Motor neuron (in vitro differentiated cells): ENCODE measurements around the gene MYCN. TPM values are rescaled to one million over a fixed set of nuclear protein-coding genes. Genes with fewer than 3 reads are reported as not detected.
"Not testable (repeated sequence)": the region's sequence is repeated elsewhere in the genome, so short reads cannot be mapped to it uniquely, and the experiment has no call there.

ENCODE experiments used
- ATAC-seq, 8 experiments: fragments of 200-7000 bp; cut with Tn5 transposase; replicated peaks in 6 of 8; 2 replicates each; pipeline ENCODE4 v1.8.0; 2021; ENCODE audit warnings: mild to moderate bottlenecking in 8 of 8, moderate library complexity in 8 of 8
- H3K27ac ChIP-seq, 2 donors: fragments of 250-450 bp; sonication (Bioruptor Pico); 2 replicates each; pipeline ENCODE4 v1.9.0; 2021; ENCODE audit warnings: antibody characterized with exemption in 2 of 2, mild to moderate bottlenecking in 2 of 2, moderate library complexity in 1 of 2
- H3K4me1 ChIP-seq, 2 donors: fragments of 250-450 bp; sonication (Bioruptor Pico); replicated peaks in 1 of 2; 2 replicates each; pipeline ENCODE4 v1.6.1; 2021; ENCODE audit warnings: antibody characterized with exemption in 2 of 2, mild to moderate bottlenecking in 2 of 2, moderate library complexity in 1 of 2
- H3K4me3 ChIP-seq, 5 donors: fragments of 250-450 bp; sonication (Bioruptor Pico); 2 replicates each; pipeline ENCODE4 v1.9.0; 2021; ENCODE audit warnings: antibody characterized with exemption in 5 of 5, mild to moderate bottlenecking in 5 of 5, moderate library complexity in 4 of 5
- WGBS, 10 experiments: fragments of 450-650 bp; shearing (Covaris generic); methylation state at CpG; one replicate each; pipeline ENCODE4 v1.0.0; 2022; 5-methylcytosine and 5-hydroxymethylcytosine counted together
- in situ Hi-C, 9 experiments: fragments of 400-800 bp; cut with MboI; loops; one replicate each; pipeline ENCODE4 v1.15.0; 2021; ENCODE audit warnings: low sequenced_read_pairs in 9 of 9, low pct_unique_long_range_greater_than_20kb in 2 of 9; ENCODE audit not compliant: unreplicated experiment in 9 of 9
- total RNA-seq, 8 experiments: library from RNA; unstranded; fragments of 300-600 nt; gene quantifications; 2 replicates each; pipeline versions ENCODE4 v1.2.3 to v1.2.4, GENCODE V29; 2022

Gene MYCN
- total RNA-seq, 8 experiments from 2014 or later = 0.31 to 55.9 (median 17.9) TPM; not detected in 2

DNA sequence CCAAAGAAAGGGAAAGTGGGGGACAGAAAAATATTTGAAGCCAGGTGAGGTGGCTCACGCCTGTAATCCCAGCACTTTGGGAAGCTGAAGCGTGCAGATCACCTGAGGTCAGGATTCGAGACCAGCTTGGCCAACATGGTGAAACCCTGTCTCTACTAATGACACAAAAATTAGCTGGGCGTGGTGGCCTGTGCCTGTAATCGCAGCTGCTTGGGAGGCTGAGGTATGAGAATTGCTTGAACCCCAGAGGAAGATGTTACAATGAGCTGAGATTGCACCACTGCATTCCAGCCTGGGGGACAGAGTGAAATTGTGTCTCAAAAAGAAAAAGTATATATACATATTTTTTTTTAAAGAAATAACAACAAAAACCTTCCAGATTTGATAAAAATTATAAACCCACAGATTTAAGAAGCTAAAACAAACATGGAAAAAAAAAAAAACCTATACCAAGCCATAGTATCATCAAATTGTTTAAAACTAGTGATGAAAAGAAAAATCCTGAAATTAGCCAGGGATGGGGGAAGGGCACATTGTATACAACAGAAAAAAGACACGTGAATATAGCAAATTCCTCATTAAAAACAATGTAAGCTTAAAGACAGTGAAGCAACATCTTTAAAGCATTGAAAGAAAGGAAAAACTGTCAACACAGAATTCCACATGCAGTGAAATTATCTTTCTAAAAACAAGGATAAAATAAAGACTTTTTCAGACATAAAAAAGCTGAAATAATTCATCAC is 40.4 kb upstream of the MYCN start:
- H3K4me3 ChIP-seq = no peak overlapping the region
- H3K27ac ChIP-seq = no peak overlapping the region
- 0 to 94% (median 82%) methylated on average over 1 to 6 of the region's 6 CpGs for WGBS, 10 experiments
- no peaks in the 10 kb centered on the region for H3K4me1 ChIP-seq
- in situ Hi-C loops = no loop called here
- ATAC-seq = no peak

DNA sequence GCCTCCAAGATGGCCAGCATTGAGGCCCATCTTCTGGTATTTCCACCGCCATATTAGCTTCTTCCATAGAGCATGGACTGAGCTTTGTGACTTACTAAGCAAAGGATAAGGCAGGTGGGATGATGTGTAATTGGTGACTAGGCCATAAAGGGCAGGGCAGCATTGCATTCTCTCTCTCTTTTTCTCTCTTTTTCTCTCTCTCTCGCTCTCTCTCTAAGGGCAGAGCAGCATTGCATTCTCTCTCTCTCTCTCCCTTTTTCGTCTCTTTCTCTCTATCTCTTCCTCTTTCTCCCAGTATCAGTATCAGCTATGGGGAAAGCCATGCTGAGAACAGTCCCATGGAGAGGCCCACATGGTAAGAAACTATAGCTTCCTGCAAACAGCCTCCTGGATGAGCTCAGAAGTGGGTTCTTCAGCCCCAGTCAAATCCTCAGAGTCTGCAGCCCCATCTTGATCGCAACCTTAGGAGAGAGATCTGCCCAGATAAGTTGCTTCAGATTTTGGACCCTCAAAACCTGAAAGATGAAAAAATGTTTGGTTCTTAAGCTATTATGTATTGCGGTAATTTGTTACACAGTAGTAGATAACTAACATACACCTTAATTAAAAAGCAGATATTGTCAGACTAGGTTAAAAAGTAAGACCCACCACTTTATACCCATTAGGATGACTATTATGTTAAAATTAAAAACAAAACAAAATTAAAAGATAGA is 39.1 kb upstream of the MYCN start:
- 18 to 95% (median 84%) methylated on average over 2 to 5 of the region's 5 CpGs; no CpG with 5 or more reads in 1 of the 10 experiments for WGBS, 10 experiments
- Histone ChIP-seq H3K27ac (no peak overlapping the region), H3K4me1 (no peaks in the 10 kb centered on the region), H3K4me3 (no peak overlapping the region)
- in situ Hi-C loops = no loop called here
- no peak for ATAC-seq

DNA sequence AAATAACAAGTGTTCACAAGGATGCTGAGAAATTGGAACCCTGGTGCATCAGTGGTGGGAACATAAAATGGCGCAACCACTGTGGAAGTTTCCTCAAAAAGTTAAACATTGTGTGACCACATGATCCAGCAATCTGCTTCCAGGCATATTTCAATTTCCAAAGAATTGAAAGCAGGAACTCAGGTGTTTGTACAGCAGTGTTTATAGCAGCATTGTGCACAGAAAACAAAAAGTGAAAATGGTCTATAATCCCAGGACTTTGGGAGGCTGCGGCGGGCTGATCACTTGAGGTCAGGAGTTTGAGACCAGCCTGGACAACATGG is 38.6 kb upstream of the MYCN start:
- no peak for ATAC-seq
- H3K4me3 ChIP-seq = no peak overlapping the region
- 0 to 100% (median 84%) methylated on average over 1 to 3 of the region's 3 CpGs; no CpG with 5 or more reads in 1 of the 10 experiments for WGBS, 10 experiments
- H3K27ac ChIP-seq = no peak overlapping the region
- in situ Hi-C loops = no loop called here
- no peaks in the 10 kb centered on the region for H3K4me1 ChIP-seq

- 23 to 100% (median 82%) methylated on average over 1 to 3 of the region's 3 CpGs; no CpG with 5 or more reads in 1 of the 10 experiments for WGBS, 10 experiments
These were observed 36.4 kb upstream of the MYCN start for GRCh38 chr2:15903910-15904309.

GRCh38 chr2:15905267-15905645 is 35.1 kb upstream of the MYCN start:
- in situ Hi-C loops = no loop called here
- no peak for ATAC-seq
- Histone ChIP-seq H3K4me3 (no peak overlapping the region), H3K27ac (no peak overlapping the region), H3K4me1 (no peaks in the 10 kb centered on the region)

More at GRCh38 chr2:15903910-15904309, 36.4 kb upstream of the MYCN start:
- in situ Hi-C loops, H3K27ac ChIP-seq, H3K4me1 ChIP-seq, H3K4me3 ChIP-seq, ATAC-seq: not testable (repeated sequence)

- in situ Hi-C loops = no loop called here
- no peak overlapping the region for H3K27ac ChIP-seq
- no peaks in the 10 kb centered on the region for H3K4me1 ChIP-seq
- ATAC-seq = no peak
- WGBS, 10 experiments = 5 to 93% (median 72%) methylated on average over 1 to 6 of the region's 6 CpGs
- H3K4me3 ChIP-seq = no peak overlapping the region
These were observed 34.3 kb upstream of the MYCN start for GRCh38 chr2:15905986-15906491.

DNA sequence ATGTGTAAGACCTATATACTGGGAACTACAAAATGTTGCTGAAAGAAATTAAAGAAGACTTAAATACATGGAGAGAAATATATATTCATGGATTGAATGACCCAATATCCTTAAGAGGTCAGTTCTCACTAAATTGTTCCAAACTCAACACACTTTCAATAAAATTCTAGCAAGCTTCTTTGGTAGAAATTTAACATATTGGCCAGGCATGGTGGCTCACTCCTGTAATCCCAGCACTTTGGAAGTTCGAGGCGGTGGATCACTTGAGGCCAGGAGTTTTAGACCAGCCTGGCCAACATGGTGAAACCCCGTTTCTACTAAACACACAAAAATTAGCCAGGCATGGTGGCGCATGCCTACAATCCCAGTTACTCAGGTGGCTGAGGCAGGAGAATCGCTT is 33.6 kb upstream of the MYCN start:
- in situ Hi-C loops = no loop called here
- 9 to 100% (median 89%) methylated on average over 2 to 5 of the region's 5 CpGs for WGBS, 10 experiments
- H3K4me1 ChIP-seq = no peaks in the 10 kb centered on the region
- H3K4me3 ChIP-seq = no peak overlapping the region
- H3K27ac ChIP-seq = no peak overlapping the region
- ATAC-seq = no peak

GRCh38 chr2:15907461-15908324 is 32.7 kb upstream of the MYCN start:
- no peak overlapping the region for H3K4me3 ChIP-seq
- no peak for ATAC-seq
- in situ Hi-C loops = no loop called here
- no peaks in the 10 kb centered on the region for H3K4me1 ChIP-seq
- H3K27ac ChIP-seq = no peak overlapping the region
- 25 to 100% (median 90%) methylated on average over 1 to 2 of the region's 2 CpGs for WGBS, 10 experiments

DNA sequence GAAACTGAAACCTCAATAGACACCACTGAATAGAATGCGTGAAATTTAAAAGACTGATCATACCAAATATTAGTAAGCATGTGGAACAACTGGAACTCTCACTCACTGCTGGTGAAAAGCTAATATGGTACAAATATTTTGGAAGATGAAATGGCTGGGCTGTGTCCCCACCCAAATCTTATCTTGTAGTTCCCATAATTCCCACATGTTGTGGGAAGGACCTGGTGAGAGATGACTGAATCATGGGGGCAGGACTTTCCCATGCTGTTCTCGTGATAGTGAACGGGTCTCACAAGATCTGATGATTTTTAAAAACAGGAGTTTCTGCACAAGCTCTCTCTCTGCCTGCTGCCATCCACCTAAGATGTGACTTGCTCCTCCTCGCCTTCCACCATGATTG is 32.0 kb upstream of the MYCN start:
- in situ Hi-C loops = no loop called here
- ATAC-seq = no peak
- Histone ChIP-seq H3K4me3 (no peak overlapping the region), H3K27ac (no peak overlapping the region), H3K4me1 (no peaks in the 10 kb centered on the region)
- 40 to 100% (median 68%) methylated on average over 1 to 4 of the region's 4 CpGs; no CpG with 5 or more reads in 2 of the 10 experiments for WGBS, 10 experiments

- no peak for ATAC-seq
- in situ Hi-C loops = no loop called here
- Histone ChIP-seq H3K27ac (no peak overlapping the region), H3K4me1 (no peaks in the 10 kb centered on the region), H3K4me3 (no peak overlapping the region)
- WGBS, 10 experiments = 0 to 100% (median 60%) methylated on average over 1 to 3 of the region's 4 CpGs; no CpG with 5 or more reads in 3 of the 10 experiments
These were observed 31.2 kb upstream of the MYCN start for GRCh38 chr2:15909157-15909556.

GRCh38 chr2:15909736-15910135 is 30.6 kb upstream of the MYCN start:
- ATAC-seq = no peak
- in situ Hi-C loops = no loop called here
- 0 to 100% (median 80%) methylated on average over 1 to 4 of the region's 4 CpGs; no CpG with 5 or more reads in 5 of the 10 experiments for WGBS, 10 experiments

DNA sequence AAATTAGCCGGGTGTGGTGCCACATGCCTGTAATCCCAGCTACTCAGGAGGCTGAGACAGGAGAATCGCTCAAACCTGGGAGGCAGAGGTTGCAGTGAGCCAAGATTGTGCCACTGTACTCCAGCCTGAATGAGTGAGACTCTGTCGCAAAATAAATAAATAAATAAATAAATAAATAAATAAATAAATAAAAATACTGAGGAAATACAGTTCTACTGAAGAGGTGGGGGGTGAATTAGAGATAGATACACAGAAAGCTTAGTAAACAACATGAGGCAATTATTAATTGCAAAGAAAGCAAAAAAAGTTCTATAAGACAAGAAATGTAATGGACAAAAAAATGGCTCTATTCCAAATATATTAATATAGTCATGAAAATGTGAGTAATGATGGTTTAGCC is 29.1 kb upstream of the MYCN start:
- H3K27ac ChIP-seq, ATAC-seq, H3K4me3 ChIP-seq, in situ Hi-C loops, H3K4me1 ChIP-seq: not testable (repeated sequence)
- WGBS, 10 experiments = 33 to 100% (median 90%) methylated on average over 1 to 3 of the region's 3 CpGs; no CpG with 5 or more reads in 3 of the 10 experiments

More at GRCh38 chr2:15909736-15910135, 30.6 kb upstream of the MYCN start:
- no peak overlapping the region for H3K4me3 ChIP-seq
- no peak overlapping the region for H3K27ac ChIP-seq
- H3K4me1 ChIP-seq = no peaks in the 10 kb centered on the region

DNA sequence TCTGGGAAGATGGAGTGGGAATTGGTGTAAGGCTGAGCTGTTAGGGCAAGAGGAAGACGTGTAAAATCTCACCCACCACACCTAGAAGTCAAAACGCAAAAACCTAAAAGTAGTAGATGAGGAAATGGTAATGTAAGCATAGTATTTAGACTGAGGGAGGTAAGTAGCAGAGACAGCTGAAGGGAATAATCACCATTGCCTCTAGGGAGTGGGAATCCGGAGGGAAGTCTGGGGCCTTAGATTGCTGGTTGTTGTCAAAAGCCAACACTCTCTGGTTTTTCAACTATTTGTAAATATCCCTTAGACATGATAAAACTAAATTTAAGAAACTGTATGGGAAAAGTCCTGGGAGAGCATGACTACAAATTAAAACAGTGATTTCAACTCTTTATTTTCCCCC is 28.7 kb upstream of the MYCN start:
- in situ Hi-C loops = no loop called here
- no peak overlapping the region for H3K4me3 ChIP-seq
- H3K27ac ChIP-seq = no peak overlapping the region
- ATAC-seq = no peak
- H3K4me1 ChIP-seq = no peaks in the 10 kb centered on the region
- WGBS, 10 experiments = 23 to 100% (median 66%) methylated on average over 1 to 3 of the region's 3 CpGs; no CpG with 5 or more reads in 2 of the 10 experiments
